RWPE2 (cell line): ENCODE results near the gene IL5RA.

ENCODE experiments used
- ATAC-seq: fragments of 200-7000 bp; cut with Tn5 transposase; 3 replicates; pipeline ENCODE4 v1.9.1; 2021; ENCODE audit warnings: low read depth
- DNase-seq: peaks from one replicate; pipeline ENCODE4 v3.0.0-alpha.2; 2020; ENCODE audit warnings: low spot score
- H3K27ac ChIP-seq: fragments of 450-650 bp; 2 replicates; pipeline ENCODE4 v1.5.1; 2017; ENCODE audit warnings: mild to moderate bottlenecking; ENCODE audit not compliant: poor library complexity, severe bottlenecking
- H3K27me3 ChIP-seq: fragments of 250-450 bp; sonication (Bioruptor Pico); 2 replicates; pipeline ENCODE4 v1.5.1; 2021; ENCODE audit warnings: mild to moderate bottlenecking, moderate library complexity; ENCODE audit not compliant: insufficient read depth, poor library complexity, severe bottlenecking
- H3K36me3 ChIP-seq: fragments of 250-450 bp; sonication (Bioruptor Pico); 2 replicates; pipeline ENCODE4 v1.5.1; 2020; ENCODE audit warnings: low read depth, mild to moderate bottlenecking, moderate library complexity
- H3K4me1 ChIP-seq: fragments of 250-450 bp; sonication (Bioruptor Pico); 2 replicates; pipeline ENCODE4 v1.5.1; 2021; ENCODE audit warnings: mild to moderate bottlenecking, moderate library complexity; ENCODE audit not compliant: insufficient read depth, poor library complexity, severe bottlenecking
- H3K4me3 ChIP-seq: fragments of 250-450 bp; sonication (Bioruptor Pico); 2 replicates; pipeline ENCODE4 v1.5.1; 2021; ENCODE audit warnings: mild to moderate bottlenecking, moderate library complexity; ENCODE audit not compliant: severe bottlenecking
- H3K9me3 ChIP-seq: fragments of 250-450 bp; sonication (Bioruptor Pico); 2 replicates; pipeline ENCODE4 v1.5.1; 2021; ENCODE audit warnings: mild to moderate bottlenecking, moderate library complexity; ENCODE audit not compliant: severe bottlenecking
- CTCF ChIP-seq: fragments of 450-650 bp; IDR thresholded peaks from one replicate; pipeline ENCODE4 v1.5.1; 2017; ENCODE audit warnings: mild to moderate bottlenecking, moderate library complexity; ENCODE audit not compliant: poor library complexity, severe bottlenecking

The IL5RA gene, protein sequence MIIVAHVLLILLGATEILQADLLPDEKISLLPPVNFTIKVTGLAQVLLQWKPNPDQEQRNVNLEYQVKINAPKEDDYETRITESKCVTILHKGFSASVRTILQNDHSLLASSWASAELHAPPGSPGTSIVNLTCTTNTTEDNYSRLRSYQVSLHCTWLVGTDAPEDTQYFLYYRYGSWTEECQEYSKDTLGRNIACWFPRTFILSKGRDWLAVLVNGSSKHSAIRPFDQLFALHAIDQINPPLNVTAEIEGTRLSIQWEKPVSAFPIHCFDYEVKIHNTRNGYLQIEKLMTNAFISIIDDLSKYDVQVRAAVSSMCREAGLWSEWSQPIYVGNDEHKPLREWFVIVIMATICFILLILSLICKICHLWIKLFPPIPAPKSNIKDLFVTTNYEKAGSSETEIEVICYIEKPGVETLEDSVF

GRCh38 chr3:3110299-3110630 is at the start of gene IL5RA:
Gene IL5RA (minus strand): TSS chr3:3110374. CDS start chr3:3104984, 5,390 bp downstream.
- Histone ChIP-seq H3K4me3 (no peak within 1 kb of the TSS), H3K27me3 (no peaks in the 10 kb centered on the region), H3K27ac (no peak within 1 kb of the TSS), H3K36me3 (no peaks in the 10 kb centered on the region), H3K4me1 (no peaks in the 10 kb centered on the region), H3K9me3 (peaks cover 4% of the 10 kb centered on the region)
- DNase-seq, result no peak
- TF ChIP-seq CTCF, result no peak
- no peak for ATAC-seq

- Histone ChIP-seq H3K27me3 (no peaks in the 10 kb centered on the region), H3K4me1 (no peaks in the 10 kb centered on the region), H3K4me3 (no peak overlapping the region), H3K27ac (no peak overlapping the region), H3K9me3 (no peaks in the 10 kb centered on the region), H3K36me3 (peaks cover 85% of the 10 kb centered on the region)
- no peak for TF ChIP-seq CTCF
- ATAC-seq (no peak), DNase-seq (no peak)
Observed at GRCh38 chr3:3157484-3157883, 47.3 kb upstream of the IL5RA start.

DNA sequence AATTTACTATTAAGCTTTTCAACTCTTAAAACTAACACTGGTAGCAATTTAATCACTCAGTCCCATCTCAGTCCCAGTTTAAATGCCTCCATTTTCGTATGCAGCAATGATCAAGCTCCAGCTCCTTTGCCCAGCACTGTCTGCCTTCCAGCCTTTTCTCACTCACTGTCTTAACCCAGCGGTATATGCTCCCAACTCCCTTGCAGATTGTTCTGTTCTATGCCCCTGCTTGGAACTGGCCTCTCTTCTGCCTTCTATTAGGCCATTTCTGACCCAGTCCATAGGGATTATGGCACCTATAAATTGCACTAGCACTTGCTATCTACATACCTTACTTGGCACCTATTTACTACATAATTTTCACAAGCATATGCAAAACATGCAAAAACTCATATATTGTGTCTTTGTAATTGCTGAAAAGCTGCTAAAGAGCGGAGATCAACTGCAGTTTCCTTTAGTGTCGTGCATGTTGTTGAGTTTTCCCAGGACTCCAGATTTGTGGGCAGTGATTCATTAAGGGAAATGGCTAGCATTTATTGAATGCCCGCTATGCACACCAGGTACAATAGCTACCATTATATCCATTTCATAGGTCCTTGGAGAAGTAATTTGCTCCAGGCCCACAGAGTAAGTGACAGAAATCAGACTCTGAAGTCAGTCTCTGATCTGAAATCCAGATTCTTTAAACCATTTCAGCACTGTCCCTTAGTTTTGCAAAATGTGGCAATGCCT is 44.9 kb upstream of the IL5RA start:
- H3K36me3 ChIP-seq, result peaks cover 93% of the 10 kb centered on the region
- no peak for ATAC-seq

DNA sequence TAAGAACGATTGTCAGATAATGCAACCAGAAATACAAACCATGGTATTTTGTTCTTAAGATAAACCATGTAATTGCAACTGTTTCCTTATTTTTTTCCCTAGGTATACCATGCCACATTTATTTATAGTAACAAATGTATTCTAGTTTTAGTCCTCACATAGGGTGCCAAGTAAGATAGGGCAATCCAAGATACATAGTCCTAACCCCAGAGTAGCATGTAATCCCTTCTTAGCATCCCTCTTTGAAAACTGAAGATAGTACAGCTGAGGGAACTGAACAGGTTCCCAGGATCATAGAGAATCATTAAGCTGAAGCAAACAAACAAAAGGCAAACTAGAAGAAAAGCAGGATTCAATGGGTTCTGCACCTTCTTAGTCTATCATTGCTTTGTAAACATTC is 41.3 kb upstream of the IL5RA start:
- Histone ChIP-seq H3K36me3 (peaks cover 95% of the 10 kb centered on the region), H3K4me1 (no peaks in the 10 kb centered on the region), H3K9me3 (no peaks in the 10 kb centered on the region), H3K27me3 (no peaks in the 10 kb centered on the region), H3K4me3 (no peak overlapping the region), H3K27ac (no peak overlapping the region)
- no peak for DNase-seq
- ATAC-seq, result no peak
- TF ChIP-seq CTCF, result no peak

More for the DNA sequence above, 44.9 kb upstream of the IL5RA start:
- H3K4me3 ChIP-seq, result no peak overlapping the region
- no peak for DNase-seq
- no peaks in the 10 kb centered on the region for H3K27me3 ChIP-seq
- no peaks in the 10 kb centered on the region for H3K4me1 ChIP-seq
- H3K27ac ChIP-seq, result no peak overlapping the region
- TF ChIP-seq CTCF, result no peak
- H3K9me3 ChIP-seq, result no peaks in the 10 kb centered on the region
